ENCODE results near the gene COX5B.
A peak's percentile ranks its signal among the peaks of the same experiment; 100 is the strongest.
"Not testable (repeated sequence)": the region's sequence is repeated elsewhere in the genome, so short reads cannot be mapped to it uniquely, and the experiment has no call there.

COX5B gene, protein sequence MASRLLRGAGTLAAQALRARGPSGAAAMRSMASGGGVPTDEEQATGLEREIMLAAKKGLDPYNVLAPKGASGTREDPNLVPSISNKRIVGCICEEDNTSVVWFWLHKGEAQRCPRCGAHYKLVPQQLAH

DNA sequence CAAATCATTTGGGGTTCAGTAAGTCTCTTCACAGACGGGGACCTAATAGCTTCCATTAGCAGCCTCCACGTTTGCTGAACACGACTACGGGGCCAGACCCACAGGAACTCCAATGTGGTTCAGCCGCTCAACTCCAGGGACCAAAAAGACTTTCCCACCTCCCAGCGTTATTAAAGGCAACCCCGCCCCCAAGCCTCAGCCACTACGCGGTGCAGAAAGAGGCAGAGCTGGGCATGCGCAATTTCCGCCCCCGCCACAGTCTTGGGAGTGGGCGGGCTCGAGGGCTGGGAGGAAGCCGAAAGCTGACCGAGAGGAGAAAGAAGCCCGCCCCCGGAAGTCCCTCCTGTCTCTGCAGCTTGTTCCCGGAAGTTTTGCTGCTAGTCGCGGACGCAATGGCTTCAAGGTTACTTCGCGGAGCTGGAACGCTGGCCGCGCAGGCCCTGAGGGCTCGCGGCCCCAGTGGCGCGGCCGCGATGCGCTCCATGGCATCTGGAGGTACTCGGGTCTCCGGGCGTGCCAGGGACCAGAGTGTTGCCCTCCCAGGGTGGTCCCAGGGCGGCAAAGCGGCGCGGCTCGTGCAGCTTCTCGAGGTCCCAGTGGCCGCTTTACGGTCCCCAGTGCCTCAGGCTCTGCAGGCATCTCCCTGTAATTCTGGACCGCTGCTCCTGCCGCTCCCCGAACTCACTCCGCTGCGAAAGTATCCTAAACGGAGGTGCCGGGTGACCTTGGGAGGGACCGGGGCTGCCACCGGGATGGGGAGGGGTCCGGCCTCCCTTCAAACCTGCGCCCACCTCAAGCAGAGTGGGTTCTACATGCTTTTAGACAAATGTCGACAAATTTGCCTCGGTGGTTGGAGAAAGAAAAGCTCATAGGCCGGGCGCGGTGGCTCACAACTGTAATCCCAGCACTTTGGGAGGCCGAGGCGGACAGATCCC is at the start of gene COX5B:
COX5B (plus strand) TSS at position 368 of the 935 bp plus-strand sequence; CDS start at position 393, 25 bp downstream.
- peak; percentile 99 for DNase-seq

GRCh38 chr2:97596180-97596579 is 49.7 kb upstream of the COX5B start:
- DNase-seq = not testable (repeated sequence)

DNA sequence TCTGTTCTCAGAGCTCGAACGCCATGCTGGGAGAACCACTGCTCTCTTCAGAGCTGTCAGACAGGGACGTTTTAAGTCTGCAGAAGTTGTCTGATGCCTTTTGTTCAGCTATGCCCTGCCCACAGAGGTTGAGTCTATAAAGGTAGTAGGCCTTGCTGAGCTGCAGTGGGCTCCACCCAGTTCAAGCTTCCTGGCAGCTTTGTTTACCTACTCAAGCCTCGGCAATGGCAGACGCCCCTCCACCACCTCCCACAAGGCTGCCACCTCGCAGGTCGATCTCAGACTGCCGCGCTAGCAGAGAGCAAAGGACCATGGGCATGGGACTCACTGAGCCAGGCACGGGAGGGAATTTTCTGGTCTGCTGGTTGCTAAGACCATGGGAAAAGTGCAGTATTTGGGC is 44.3 kb upstream of the COX5B start:
- not testable (repeated sequence) for DNase-seq

- not testable (repeated sequence) for DNase-seq
Observed at GRCh38 chr2:97605109-97605508, 40.8 kb upstream of the COX5B start.

DNA sequence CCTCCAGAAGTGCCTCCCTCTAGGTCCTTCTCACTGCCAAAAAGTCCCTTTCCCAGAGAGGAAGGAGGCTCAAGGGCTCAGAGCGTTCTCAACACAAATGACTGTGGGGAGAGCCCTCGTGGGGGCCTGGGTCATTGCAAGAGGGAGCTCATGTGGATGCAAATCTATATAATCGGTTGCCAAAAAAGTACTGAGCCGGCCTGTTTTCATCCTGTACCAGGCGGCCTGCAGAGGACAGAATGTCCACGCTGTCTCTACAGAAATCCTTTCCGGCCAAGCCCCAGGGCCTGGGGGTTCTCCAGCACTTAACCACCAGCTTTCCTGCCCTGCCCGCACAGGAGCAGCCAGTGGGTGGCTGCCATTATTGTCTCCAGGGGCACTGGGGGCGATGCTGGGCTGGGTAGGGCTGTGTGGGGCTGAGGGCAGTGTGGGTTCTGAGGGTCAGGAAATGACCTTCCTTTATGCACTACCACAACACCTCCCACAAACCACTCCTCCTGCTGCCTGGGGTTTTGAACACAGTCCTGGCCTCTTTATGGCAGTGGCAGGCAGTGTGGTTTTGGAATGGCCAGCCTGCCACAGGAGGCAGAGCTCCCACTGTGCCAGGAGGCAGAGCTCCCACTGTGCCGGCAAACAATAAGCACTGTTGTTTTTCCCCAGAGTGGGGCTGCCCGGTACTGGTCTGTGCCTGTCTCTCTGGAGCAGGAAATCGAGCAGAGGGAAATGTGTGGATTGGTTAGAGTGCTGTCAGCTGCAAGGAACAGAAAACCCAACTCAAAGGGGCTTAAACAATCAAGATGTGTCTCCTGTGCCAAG is 40.1 kb upstream of the COX5B start:
- not testable (repeated sequence) for DNase-seq

DNA sequence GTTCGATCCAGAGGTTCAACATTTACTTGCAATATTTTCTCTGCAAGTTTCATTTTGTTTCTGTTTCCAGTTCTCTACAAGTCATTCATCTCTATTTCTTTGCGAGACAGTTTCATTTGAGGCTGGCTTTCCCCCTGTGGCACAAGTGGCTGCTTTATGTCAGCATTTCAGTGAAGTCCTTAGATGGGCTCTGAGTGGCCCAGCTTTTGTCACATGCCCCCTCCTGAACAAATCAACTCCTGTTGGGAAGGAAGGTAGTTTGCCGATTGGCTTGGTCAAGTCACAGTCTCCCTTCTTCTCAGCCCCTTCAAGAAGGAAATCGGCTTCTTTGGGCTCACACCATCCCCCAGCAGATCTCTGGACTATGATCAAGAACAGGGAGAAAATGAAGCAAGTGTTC is 37.1 kb upstream of the COX5B start:
- not testable (repeated sequence) for DNase-seq

DNA sequence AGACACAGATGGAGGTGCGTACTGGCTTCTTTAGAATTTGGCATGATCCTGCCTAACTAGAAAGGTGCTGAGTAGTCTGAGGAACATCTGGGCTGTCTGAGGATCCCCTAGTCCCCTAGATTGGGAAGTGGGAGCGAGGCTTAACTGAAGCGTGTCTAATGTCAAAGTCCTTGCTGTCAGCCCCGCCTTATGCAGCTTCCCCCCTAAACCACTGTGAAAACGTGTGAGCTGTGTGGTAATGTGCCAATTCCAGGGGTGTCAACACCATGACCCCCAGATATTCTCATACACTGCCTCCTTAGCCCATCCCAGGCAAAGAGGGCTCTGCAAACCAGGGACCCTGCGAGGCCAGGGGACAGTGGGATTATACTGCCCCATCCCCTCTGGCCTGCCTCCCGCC is 34.0 kb upstream of the COX5B start:
- not testable (repeated sequence) for DNase-seq

DNA sequence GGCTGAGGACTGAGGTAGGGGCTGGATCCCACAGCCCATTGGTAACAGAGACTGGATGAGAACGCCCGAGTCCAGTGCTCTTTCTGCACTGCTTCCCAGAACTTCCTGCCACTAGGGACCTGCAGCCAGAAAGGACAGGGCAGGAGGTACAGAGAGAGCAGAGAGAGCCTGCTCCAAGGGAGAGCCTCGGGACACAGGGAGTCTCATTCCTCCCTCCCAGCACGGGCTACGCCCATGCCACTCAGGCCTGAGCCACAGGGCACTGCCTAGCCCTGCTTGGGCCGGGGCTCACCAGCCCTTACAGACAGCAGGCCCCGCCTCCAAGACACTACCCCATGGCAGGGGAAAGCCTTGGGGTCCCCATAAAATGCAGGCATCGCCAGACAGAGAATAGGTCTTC is 30.1 kb upstream of the COX5B start:
- DNase-seq = not testable (repeated sequence)

- DNase-seq = no peak
Observed at GRCh38 chr2:97617911-97618310, 28.0 kb upstream of the COX5B start.

DNA sequence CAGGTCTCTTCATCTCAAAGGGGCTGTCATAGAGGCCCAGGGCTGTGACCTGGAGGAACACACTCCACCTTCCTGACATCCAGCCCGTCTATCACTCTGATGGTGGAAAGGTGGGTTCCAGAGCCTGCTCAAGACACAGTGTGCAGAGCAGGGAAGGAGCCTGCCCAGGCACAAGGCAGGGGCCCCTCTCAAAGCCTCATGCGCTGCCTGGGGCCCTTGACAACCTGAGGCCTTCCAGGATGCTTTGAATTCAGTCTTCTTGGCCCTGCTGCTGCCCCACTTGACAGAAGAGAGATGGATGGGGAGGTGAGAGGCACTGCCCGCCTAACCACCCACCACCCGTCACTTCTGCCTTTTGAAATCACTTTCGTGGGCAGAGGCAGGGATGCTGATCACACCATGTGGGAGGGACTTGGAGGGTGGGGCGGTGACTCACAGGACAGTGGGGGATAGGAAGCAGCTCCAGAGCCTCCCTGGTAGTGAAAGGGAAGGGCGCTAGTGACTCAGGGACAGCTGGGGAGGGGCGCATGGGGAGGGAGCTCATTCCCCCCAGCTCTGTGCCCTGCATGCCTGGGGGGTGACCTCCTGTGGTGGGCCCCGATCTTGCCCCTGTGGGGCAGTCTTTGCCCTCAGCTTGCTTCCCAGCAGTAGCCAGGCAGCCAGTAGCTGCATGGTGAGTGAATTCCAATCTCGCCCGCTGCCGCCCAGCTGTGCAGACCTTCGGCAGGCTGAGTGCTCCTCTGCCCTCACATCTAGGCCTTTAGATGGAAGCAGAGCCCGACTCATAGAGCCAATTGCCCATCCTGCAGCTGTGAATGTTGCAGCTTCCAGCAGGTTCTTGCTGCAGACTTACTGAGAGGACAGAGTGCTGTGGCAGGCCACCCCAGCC is 26.7 kb upstream of the COX5B start:
- DNase-seq = not testable (repeated sequence)

DNA sequence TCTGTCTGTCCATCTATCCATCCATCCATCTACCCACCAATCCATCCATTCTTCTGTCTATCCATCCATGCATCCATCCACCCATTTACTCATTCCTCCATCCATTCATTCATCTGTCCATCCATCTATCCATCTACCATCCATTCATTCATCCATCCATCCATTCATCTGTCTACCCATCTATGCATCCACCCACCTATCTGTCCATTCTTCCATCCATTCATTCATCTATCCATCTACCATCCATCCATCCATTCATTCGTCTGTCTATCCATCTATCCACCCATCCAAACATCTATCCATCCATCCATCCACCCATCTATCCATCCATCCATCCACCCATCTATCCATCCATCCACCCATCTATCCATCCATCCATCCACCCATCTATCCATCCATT is 25.4 kb upstream of the COX5B start:
- not testable (repeated sequence) for DNase-seq

DNA sequence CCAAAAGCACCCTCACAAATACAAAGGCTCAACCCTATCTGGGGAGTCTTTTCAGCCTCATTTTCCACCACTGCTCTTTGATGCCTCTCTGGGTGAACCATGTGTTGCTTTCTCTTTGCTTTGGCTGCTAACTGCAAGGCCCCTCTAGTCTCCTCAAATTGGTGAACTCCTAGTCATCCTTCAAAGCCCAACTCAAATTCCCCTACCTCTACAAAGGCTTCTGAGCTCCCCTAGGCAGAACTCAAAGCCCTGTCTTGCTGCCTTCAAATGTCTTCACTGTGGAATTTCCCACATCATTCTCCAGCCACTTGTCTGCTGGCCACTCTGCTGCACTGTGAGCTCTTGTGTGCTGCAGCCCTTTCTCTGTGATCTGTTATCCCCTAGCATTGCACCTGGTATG is 22.9 kb upstream of the COX5B start:
- not testable (repeated sequence) for DNase-seq

- DNase-seq = not testable (repeated sequence)
Observed at GRCh38 chr2:97625354-97626048, 20.4 kb upstream of the COX5B start.

- DNase-seq = not testable (repeated sequence)
Observed at GRCh38 chr2:97626049-97626430, 19.8 kb upstream of the COX5B start.

DNA sequence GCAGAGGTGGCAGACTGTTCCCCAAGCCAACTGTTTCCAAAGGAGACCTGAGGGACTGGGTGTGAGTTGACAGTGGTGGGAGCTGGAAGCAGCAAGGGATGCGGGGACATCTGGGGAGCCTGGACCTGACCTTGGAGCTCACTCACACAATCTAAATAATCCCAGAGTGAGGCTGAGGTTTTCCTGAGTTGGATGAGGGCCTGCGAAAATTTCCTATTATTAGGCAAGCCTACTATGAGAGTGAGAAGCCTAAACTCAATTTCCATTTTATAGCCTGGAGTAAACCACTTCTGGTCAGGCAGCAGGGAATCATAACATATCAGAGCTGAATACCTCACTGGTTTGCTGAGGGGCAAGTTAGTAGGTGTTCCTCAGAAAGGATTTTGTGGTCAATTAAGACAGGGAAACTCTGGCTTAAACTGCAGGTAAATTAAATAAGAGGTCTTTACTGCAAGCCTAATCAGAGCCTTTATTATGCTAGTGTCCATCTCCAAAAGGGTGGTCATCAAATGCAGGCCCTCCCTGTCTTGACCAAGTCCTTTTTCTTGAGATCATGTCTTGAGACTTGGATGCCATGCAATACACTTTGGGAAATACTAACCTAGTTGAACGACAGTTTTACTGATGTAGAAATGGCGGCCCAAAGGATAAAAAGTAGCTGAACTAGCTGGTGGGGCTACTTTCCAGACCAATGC is 1.7 kb upstream of the COX5B start:
- DNase-seq = no peak

- no peak for DNase-seq
Observed at GRCh38 chr2:97645112-97645694, 659 bp upstream of the COX5B start.

DNA sequence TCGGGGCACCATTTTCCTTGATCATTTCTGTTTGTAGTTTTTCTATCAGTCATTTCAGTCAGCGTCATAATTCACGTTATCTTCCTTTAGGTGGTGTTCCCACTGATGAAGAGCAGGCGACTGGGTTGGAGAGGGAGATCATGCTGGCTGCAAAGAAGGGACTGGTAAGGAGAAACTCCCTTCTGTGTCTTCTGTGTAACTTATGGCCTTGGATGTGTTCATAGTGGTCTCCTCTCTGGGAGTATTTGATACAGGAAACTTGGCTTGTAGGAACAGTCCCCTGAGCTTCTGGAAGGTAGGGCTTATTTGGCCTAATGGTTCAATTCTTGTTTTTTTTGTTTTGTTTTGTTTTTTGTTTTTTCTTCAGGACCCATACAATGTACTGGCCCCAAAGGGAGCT is 1.1 kb downstream of the COX5B start:
- no peak for DNase-seq

DNA sequence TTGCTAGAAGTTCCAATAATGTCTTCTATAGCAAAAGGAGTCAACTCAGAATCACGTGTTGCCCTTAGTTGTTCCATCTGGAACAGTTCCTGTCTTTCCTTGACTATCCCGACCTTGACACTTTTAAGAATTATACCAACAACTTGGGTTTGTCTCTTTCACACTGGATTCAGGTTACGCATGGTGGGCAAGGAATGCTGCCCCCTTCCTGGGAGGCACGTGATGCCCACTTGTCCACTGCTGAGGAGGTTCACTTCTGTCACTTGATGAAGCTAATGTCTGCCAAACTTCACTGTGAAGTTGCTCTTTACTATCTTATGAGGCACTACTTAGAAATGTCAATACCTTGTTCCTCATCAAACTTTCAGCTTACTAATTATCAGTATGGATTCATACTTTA is 5.3 kb downstream of the COX5B start:
- DNase-seq = no peak

DNA sequence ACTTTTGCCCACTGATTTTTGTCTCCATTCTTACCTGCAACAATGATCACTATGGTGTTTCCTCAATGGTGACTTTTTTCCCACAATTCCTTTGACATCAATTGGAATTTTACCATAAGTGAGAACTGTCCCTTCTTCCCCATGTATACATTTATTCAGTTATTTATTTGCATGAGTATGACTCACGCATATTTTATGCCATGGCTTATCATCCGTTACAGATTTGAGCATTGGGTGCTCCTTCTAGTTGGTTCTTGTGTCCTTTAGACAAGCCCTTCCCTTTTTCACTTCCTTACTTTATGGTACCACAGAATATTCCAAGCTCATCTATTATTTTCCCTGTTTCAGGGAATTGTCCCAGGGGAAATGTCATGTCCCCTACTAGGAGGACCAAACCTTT is 7.6 kb downstream of the COX5B start:
- no peak for DNase-seq

- DNase-seq = no peak
Observed at GRCh38 chr2:97653874-97654273, 8.0 kb downstream of the COX5B start.

- DNase-seq = no peak
Observed at GRCh38 chr2:97654309-97654708, 8.4 kb downstream of the COX5B start.

Measured in NCI-H345 (cell line).